ENCODE data around the gene RNF222. TPM values are rescaled to one million over a fixed set of nuclear protein-coding genes. Genes with fewer than 3 reads are reported as not detected.

The RNF222 gene
- total RNA-seq, 1 experiment from 2014 or later: 0.09 TPM

GRCh38 chr17:8426094-8426720 lies 28.6 kb upstream of the RNF222 start:
- H3K27ac Mint-ChIP-seq: peak overlapping the region in 1 of 3 experiments; percentile 22; a peak in 1 of 7 replicates
- Histone ChIP-seq H2BK20ac (ENCODE audit: low read depth, low read length, poor library complexity, severe bottlenecking) (no peak overlapping the region), H2BK120ac (ENCODE audit: low read depth, low read length, poor library complexity, severe bottlenecking) (no peak overlapping the region), H4K20me1 (ENCODE audit: control insufficient read depth, insufficient read depth, insufficient read length) (no peaks in the 10 kb centered on the region), H3K18ac (ENCODE audit: insufficient read length, low read depth, low read length) (no peak overlapping the region), H3K23ac (ENCODE audit: insufficient read length, low read depth, low read length) (no peak overlapping the region), H3K23me2 (ENCODE audit: insufficient read length, low read depth, low read length, poor library complexity, severe bottlenecking) (no peaks in the 10 kb centered on the region), H3K4ac (ENCODE audit: low read depth, low read length) (no peak overlapping the region), H3K4me1 (ENCODE audit: insufficient read depth, low read length) (no peaks in the 10 kb centered on the region), H3K14ac (ENCODE audit: insufficient read depth, low read length) (no peak overlapping the region), H3K9ac (ENCODE audit: extremely low read depth, insufficient read length, low read length) (no peak overlapping the region), H3K4me2 (ENCODE audit: insufficient read depth, insufficient read length, low read length) (no peak overlapping the region), H3K27ac (ENCODE audit: insufficient read length, low read depth, low read length) (no peak overlapping the region), H2BK5ac (ENCODE audit: insufficient read length, low read length) (no peak overlapping the region), H3K79me2 (ENCODE audit: insufficient read depth, low read length) (no peaks in the 10 kb centered on the region), H2AFZ (ENCODE audit: low read length) (no peak overlapping the region), H4K8ac (replicated peaks; ENCODE audit: insufficient read length, low read depth, low read length) (no peak overlapping the region), H2AK5ac (ENCODE audit: insufficient read length, low read length) (no peak overlapping the region), H3K79me1 (ENCODE audit: insufficient read depth, low read depth, low read length, poor library complexity, severe bottlenecking) (no peaks in the 10 kb centered on the region), H3K9me3 (ENCODE audit: control insufficient read depth, low read depth, low read length) (no peaks in the 10 kb centered on the region), H3T11ph (ENCODE audit: low read length) (no peak overlapping the region), H4K91ac (ENCODE audit: insufficient read length, low read depth, low read length) (no peak overlapping the region), H3K27me3 (ENCODE audit: insufficient read depth, low read length) (no peaks in the 10 kb centered on the region), H2BK15ac (ENCODE audit: low read depth, low read length) (no peak overlapping the region), H2BK12ac (ENCODE audit: insufficient read length, low read depth, low read length) (no peak overlapping the region), H3K56ac (ENCODE audit: insufficient read length, low read depth, low read length) (no peak overlapping the region), H4K5ac (ENCODE audit: insufficient read length, low read depth, low read length) (no peak overlapping the region)
- no peaks in the 10 kb centered on the region for H3K9me3 Mint-ChIP-seq
- no peak overlapping the region; a peak in 1 of 5 replicates for H3K4me3 Mint-ChIP-seq
- no peaks in the 10 kb centered on the region for H3K36me3 Mint-ChIP-seq (ENCODE audit: insufficient read depth in 1 of 3, low read depth in 3 of 3)
- peaks cover 5% of the 10 kb centered on the region for H3K27me3 Mint-ChIP-seq (ENCODE audit: low read depth)
- no CpG with 5 or more reads among the region's 6 CpGs for WGBS (ENCODE audit: extremely low coverage, insufficient read length, low lambda C conversion rate)
- no peaks in the 10 kb centered on the region for H3K4me1 Mint-ChIP-seq
- DNase-seq: no peak
- no peak for TF ChIP-seq CTCF (conservative IDR thresholded peaks at IDR 0.05)

Measured in H9 (cell line).